Measurements from ENCODE around the gene MGME1. TPM values are rescaled to one million over a fixed set of nuclear protein-coding genes. Genes with fewer than 3 reads are reported as not detected.

MGME1 gene
- 7.8 and 12.9 TPM in 2 replicates for total RNA-seq

GRCh38 chr20:17968366-17969277, at the start of gene MGME1, which contains the start of gene SNX5:
Gene MGME1 (plus strand): TSS chr20:17969018. CDS start chr20:17969860, 842 bp downstream.
Gene SNX5 (minus strand): TSS chr20:17968794. CDS start chr20:17968425, 369 bp downstream.
- peak; percentile 96 for DNase-seq (ENCODE audit: low read depth)

- no peak for DNase-seq (ENCODE audit: low read depth)
Measured at GRCh38 chr20:17919149-17919548, 49.7 kb upstream of the MGME1 start.

DNA sequence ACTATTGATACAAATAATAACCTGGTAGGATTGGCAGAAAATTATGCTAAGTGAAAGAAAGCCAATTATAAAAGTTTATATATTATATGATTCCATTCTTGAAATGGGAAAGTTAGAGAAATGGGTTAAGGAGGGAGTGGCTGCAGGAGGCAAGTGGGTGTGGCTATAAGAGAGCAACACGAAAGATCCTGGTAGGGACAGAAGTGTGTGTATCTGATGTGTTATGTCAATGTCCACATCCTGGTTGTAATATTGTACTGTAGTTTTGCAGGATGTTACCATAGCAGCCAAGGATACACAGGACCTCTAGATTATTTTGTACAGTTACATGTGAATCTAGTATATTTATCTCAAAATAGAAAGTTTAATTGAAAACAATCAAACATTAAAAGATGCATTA, 47.0 kb upstream of the MGME1 start:
- DNase-seq (ENCODE audit: low read depth), result no peak

- DNase-seq (ENCODE audit: low read depth), result no peak
Measured at GRCh38 chr20:17925141-17925939, 43.5 kb upstream of the MGME1 start.

DNA sequence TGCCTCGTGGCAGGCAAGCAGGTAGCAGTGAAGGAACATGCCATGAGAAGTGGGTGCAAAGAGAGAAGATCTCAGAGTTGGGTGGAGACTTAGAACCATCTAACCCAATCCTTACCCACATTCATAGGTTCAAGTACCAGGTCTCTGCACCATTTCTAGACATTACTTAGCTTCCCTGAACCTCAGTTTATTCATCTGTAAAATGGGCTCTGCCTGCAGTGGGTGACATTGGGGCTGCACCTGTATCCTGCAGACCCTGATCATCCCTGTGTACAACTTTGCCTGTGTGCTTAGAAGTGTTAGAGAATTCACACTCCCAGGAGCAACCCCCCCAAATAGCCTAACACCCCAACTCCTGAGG, 42.9 kb upstream of the MGME1 start:
- no peak for DNase-seq (ENCODE audit: low read depth)

DNA sequence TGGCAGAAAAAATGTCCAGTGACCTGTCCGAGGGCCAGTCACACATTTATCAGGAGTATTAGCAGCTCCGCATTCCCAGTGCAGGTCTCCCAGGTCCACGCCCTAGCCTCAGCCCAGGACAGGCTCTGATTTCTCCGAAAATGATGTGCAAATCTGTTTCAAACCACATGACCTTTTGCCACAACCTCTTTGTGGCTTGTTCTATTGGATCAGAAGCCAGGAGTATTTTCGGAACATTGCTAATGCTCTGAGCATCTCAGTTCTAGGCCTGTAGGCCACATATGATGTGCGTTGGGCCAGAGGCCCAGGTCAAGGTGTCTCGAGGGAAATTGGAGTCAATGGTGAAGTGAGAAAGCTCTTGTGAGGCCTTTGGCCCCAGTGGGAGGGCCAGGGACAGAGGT, 40.6 kb upstream of the MGME1 start:
- no peak for DNase-seq (ENCODE audit: low read depth)

GRCh38 chr20:17928633-17929311, 40.0 kb upstream of the MGME1 start:
- no peak for DNase-seq (ENCODE audit: low read depth)

DNA sequence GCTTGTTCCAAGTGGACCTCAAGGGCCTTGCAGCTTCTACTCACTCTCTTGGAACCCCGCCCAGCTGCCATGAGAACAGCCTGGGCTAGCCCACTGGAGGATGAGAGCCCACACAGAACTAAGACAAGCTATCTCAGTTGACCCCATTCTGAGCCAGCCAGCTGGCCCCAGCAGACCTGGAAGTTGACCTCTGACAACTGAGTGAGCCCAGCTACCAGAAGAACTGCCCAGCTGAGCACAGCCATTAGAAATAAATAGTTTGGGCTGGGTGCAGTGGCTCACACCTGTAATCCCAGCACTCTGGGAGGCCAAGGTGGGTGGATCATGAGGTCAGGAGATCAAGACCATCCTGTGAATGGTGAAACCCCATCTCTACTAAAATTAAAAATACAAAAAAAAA, 37.3 kb upstream of the MGME1 start:
- DNase-seq (ENCODE audit: low read depth), result no peak

DNA sequence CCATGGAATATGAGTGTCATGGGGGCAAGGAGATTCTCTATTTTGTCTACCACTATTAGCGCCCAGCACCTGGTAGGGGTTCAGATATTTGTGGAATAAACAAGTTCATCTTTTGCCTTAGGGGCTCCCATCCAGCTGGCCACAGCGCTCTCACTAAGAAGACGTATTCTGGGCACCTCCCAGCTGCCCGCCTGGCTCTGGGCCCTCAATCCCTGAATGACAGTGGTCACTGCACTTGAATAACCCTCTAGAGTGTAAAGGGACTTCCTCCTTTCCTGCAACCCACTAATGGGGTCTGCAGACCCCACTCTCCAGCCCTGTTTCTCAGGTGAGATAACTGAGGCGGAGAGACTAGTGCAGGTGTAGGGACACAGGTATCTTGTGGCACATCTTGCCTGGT, 36.4 kb upstream of the MGME1 start:
- no peak for DNase-seq (ENCODE audit: low read depth)

GRCh38 chr20:17933121-17933520, 35.7 kb upstream of the MGME1 start:
- DNase-seq (ENCODE audit: low read depth), result no peak

DNA sequence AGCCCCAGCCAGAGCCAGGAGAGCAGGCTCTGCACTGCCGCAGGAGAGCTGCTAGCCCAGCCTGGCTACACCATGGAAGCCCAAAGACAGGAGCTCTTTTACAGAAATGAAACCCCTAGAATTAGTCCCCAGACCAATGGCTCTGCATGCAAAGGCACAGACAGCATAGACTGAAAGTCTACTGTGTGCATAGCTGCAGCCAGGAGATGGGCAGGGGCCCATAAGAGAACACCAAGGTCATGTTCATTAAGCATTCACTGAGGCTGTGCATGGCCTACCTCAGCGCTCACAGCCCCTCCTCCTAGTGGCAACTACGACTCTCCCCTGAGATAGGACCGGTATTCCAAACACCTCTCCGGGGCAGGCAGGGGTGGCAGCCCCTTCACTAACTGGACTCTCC, 35.1 kb upstream of the MGME1 start:
- no peak for DNase-seq (ENCODE audit: low read depth)

DNA sequence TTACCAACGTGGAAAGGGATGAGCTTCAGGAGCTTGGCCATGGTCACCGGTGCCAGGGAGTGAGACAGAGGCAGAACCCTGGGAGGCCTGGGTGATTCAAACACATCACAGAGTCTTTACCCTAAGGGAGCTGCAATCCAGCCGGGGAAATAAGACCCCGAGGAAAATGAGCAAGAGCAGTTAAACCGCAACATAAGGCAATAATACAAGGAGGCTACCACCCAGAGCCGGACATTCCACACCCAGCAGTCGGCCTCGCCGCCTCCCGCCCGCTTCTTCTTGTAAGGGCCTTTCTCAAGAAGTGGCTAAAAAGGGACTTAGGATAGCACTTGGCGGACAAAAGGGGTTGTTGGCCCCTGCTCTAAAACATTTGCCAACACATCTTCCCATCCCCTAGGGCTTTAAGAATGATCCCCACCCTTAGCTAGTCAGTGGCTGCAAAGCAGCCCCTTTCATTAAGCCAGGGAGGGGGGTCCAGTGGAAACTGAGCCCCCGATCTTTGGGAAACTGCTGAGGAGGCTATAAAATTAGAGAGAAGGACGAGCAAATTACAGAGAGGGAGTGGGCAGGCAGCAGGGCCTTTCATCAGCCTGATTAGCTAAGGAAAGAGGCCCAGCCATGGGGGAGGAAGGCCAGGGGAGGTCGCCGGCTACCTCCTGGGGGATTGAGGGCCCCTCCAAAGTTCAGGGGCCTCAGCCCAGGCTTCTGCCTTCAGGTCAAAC, 34.5 kb upstream of the MGME1 start:
- DNase-seq (ENCODE audit: low read depth), result no peak

DNA sequence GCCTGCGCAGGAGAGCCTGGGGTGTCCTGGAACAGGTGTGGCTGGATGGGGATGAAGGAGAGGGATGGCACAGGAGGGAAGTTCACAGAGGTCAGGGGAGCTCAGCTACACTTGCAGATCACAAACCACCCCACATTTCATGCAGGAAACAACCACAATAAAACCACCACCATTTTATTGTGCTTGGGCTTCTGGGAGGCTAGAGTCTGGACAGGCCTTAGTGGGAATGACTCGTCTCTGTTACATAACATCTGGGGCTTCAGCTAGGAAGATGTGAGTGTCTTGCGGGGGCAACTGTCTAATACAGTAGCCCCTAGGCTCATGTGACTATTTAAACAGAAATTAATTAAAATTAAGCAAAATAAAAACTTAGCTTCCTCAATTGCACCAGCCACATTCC, 33.6 kb upstream of the MGME1 start:
- DNase-seq (ENCODE audit: low read depth), result peak; percentile 32

DNA sequence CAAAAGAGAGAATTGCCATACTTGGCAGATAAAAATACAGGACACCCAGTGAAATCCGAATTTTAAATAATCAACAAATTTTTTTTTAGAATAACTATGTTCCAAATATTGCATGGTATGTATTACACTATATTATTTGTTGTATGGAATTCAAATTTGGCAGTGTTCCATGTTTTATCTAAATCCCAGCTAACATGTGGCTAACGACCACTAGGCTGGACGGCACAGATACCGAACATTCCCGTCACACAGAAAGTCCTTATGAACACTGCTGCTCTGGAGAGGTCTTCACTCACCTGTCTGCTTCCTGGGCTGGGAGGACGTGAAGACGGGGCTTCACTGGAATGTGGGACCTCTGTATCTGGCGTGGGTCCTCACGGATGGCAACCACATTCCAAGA, 33.1 kb upstream of the MGME1 start:
- no peak for DNase-seq (ENCODE audit: low read depth)

DNA sequence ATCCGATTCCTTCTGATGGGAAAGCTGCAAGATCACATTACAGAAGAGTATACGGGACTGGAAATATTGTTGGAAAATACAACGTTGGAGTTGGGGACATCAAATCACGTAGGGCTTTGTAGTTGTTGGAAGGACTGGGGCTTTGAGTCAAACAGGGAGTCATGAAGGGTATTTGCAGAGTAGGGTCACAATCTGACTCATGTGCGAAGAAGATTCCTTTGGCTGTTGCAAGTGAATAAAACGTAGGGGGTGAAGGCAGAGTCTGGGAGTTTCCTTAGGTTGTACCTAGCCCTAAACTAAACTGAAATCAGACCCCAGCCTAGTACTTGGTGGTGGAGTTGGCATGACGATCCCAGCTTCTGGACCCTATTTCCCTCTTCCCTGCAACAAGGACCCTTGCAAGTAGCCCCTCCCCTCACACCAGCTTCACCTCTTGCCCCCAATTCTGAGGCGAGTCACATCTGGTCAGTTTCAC, 32.5 kb upstream of the MGME1 start:
- DNase-seq (ENCODE audit: low read depth), result no peak

GRCh38 chr20:17936761-17937732, 31.8 kb upstream of the MGME1 start:
- no peak for DNase-seq (ENCODE audit: low read depth)

DNA sequence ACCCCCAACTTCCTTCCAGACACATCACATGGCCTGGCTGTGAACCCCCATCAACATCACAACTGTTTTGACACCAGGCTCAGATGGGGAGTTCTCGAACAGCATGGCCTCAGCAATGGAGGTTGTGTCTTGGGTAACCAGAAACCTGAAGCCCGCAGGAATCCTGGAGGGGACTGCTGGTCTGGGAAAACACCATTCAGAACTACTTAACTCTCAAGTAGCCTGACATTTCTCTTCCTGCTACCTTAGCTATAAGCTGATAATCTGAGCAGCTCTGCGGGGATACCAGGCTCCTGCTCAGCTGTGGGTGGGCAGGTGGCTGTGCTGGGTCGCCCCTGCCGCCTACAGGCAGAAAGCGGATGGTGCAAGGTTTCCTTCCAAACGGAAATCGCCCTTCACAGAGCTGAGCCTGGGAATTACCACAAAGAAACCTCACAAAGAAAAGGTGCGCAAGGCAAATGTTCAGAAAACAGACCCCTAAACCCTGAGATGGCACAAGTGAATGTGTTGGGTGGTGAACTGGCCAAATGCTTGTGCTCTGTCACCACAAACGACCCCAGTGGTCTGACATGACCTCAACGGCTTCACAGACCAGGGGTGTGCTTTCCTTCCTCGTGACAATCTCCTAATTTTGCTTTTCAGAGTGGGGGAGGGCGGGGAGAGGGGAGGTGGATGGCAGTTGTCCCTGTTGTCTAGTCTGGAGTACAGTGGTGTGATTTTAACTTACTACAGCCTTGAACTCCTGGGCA, 29.8 kb upstream of the MGME1 start:
- DNase-seq (ENCODE audit: low read depth), result no peak

- no peak for DNase-seq (ENCODE audit: low read depth)
Measured at GRCh38 chr20:17939622-17940223, 29.1 kb upstream of the MGME1 start.
